A549 treated with Mapracorat at 1 μM for 4 hours (cell line): ENCODE results near the gene ARSK. TPM values are rescaled to one million over a fixed set of nuclear protein-coding genes. Genes with fewer than 3 reads are reported as not detected.

Experiments used
- total RNA-seq: library from RNA; stranded (reverse); fragments of 200-300 nt; extraction: Qiagen RNA extraction; gene quantifications from 5 replicates; pipeline ENCODE4 v1.2.3, GENCODE V29; 2022

ARSK gene, protein sequence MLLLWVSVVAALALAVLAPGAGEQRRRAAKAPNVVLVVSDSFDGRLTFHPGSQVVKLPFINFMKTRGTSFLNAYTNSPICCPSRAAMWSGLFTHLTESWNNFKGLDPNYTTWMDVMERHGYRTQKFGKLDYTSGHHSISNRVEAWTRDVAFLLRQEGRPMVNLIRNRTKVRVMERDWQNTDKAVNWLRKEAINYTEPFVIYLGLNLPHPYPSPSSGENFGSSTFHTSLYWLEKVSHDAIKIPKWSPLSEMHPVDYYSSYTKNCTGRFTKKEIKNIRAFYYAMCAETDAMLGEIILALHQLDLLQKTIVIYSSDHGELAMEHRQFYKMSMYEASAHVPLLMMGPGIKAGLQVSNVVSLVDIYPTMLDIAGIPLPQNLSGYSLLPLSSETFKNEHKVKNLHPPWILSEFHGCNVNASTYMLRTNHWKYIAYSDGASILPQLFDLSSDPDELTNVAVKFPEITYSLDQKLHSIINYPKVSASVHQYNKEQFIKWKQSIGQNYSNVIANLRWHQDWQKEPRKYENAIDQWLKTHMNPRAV
- total RNA-seq: 5.9 to 9.5 TPM (median 8.0 TPM) in 5 replicates

GRCh38 chr5:95554647-95555548 is at the start of gene ARSK, which contains the start of gene SKIC3:
TSS of gene ARSK (plus strand) at chr5:95555101. CDS start at chr5:95555279, 178 bp downstream.
TSS of gene SKIC3 (minus strand) at chr5:95554977. CDS start at chr5:95547150, 7,827 bp downstream.

DNA sequence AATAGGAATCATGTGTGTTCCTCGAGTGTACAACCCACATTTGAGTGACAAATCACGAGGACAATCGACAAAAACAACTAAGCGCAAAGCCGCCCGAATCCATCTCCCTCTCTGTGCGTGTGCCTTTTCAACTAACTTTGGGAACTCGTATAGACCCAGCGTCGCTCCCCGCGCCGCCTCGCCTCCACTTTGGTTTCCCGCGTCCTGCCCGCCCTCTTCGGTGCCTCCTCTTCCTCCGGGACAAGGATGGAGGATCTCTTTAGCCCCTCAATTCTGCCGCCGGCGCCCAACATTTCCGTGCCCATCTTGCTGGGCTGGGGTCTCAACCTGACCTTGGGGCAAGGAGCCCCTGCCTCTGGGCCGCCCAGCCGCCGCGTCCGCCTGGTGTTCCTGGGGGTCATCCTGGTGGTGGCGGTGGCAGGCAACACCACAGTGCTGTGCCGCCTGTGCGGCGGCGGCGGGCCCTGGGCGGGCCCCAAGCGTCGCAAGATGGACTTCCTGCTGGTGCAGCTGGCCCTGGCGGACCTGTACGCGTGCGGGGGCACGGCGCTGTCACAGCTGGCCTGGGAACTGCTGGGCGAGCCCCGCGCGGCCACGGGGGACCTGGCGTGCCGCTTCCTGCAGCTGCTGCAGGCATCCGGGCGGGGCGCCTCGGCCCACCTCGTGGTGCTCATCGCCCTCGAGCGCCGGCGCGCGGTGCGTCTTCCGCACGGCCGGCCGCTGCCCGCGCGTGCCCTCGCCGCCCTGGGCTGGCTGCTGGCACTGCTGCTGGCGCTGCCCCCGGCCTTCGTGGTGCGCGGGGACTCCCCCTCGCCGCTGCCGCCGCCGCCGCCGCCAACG is 65.3 kb downstream of the ARSK start, which contains the start of gene GPR150:
Gene GPR150 (plus strand): TSS at position 58 of the 840 bp plus-strand sequence. CDS start 189 bp downstream, at position 247.

GRCh38 chr5:95646569-95647431 is 91.9 kb downstream of the ARSK start, which contains the start of gene RFESD:
TSS of gene RFESD (plus strand) at chr5:95646777. CDS start at chr5:95652272, 5,495 bp downstream.

Other genes starting within 250 kb of the ARSK start
- gene FAM81B, start 163.7 kb upstream of the ARSK start, total RNA-seq: not detected in 5 replicates
- 18.4 to 24.7 TPM (median 22.7 TPM) in 5 replicates for gene SKIC3, start 124 bp upstream of the ARSK start, total RNA-seq
- 0.14 to 0.29 TPM (median 0.15 TPM) in 4 of 5 replicates, not detected in the other for gene GPR150, start 65.0 kb downstream of the ARSK start, total RNA-seq
- gene RFESD, start 91.7 kb downstream of the ARSK start, total RNA-seq: 1.0 to 3.4 TPM (median 1.8 TPM) in 5 replicates
- gene SPATA9, start 127.9 kb downstream of the ARSK start, total RNA-seq: 0.28 to 0.38 TPM in 2 of 5 replicates, not detected in the others
- 7.6 to 13.2 TPM (median 9.9 TPM) in 5 replicates for gene RHOBTB3, start 176.2 kb downstream of the ARSK start, total RNA-seq